Endothelial cell of umbilical vein (primary cell): ENCODE data around the gene PPP1R12C. TPM values are rescaled to one million over a fixed set of nuclear protein-coding genes. Genes with fewer than 3 reads are reported as not detected.

Experiments used
- BruUV-seq: library from RNA; stranded (reverse); fragments of 400-500 nt; replicated peaks from 2 replicates; lab custom pipeline; 2021; lab: Mats Ljungman, UMichigan
- CTCF ChIA-PET: fragments of 300-600, 350-600 bp; sonication (Branson Sonifier 250); formaldehyde crosslinking; loops from one replicate; lab custom pipeline; 2021; ENCODE audit warnings: antibody characterized with exemption, inconsistent platforms; lab: Charles Lee
- POLR2A ChIA-PET: fragments of 300-600, 350-600 bp; sonication (Branson Sonifier 250); formaldehyde crosslinking; loops from one replicate; lab custom pipeline; 2021; ENCODE audit warnings: antibody characterized with exemption, inconsistent platforms; lab: Charles Lee
- DNase-seq: peaks from one replicate; pipeline ENCODE4 v3.0.0-alpha.2; 2011; ENCODE audit warnings: low read depth, low spot score
- FAIRE-seq: peaks from 2 replicates; lab custom pipeline; 2011; peaks lifted over from hg19 to GRCh38; lab: Jason Lieb, UNC
- H2AFZ ChIP-seq: 2 replicates; pipeline ENCODE4 v1.6.0; 2012; ENCODE audit warnings: low read depth, low read length, control low read depth, inconsistent platforms
- H3K27ac ChIP-seq: 2 replicates; pipeline ENCODE4 v1.5.1; 2011; ENCODE audit warnings: low read depth, mild to moderate bottlenecking, control low read depth, low read length, moderate library complexity; ENCODE audit not compliant: insufficient read depth
- H3K27me3 ChIP-seq, 2 experiments: 2 replicates each; pipeline versions ENCODE4 v1.6.0 to v1.6.1; 2011; ENCODE audit warnings: low read length in 2 of 2, mixed read lengths in 1 of 2; ENCODE audit not compliant: control insufficient read depth in 2 of 2, insufficient read depth in 2 of 2
- H3K36me3 ChIP-seq, 2 experiments: 2 replicates in 1 of 2; 3 replicates in 1 of 2; pipeline ENCODE4 v1.5.1; 2011; ENCODE audit warnings: low read length in 2 of 2, mild to moderate bottlenecking in 1 of 2, moderate library complexity in 1 of 2; ENCODE audit not compliant: control insufficient read depth in 2 of 2, insufficient read depth in 2 of 2; ENCODE audit errors: extremely low read depth in 1 of 2
- H3K4me1 ChIP-seq: 3 replicates; pipeline ENCODE4 v1.5.1; 2011; ENCODE audit warnings: mild to moderate bottlenecking, low read length; ENCODE audit not compliant: control insufficient read depth, insufficient read depth; ENCODE audit errors: extremely low read depth
- H3K4me2 ChIP-seq: 2 replicates; pipeline ENCODE4 v1.6.1; 2011; ENCODE audit warnings: low read length, control low read depth, mixed read lengths; ENCODE audit not compliant: insufficient read depth
- H3K4me3 ChIP-seq, 3 experiments: fragments of 200-600 bp in 1 of 3; sonication (generic), shearing (Covaris generic) in 1 of 3; replicated peaks in 1 of 3; 2 replicates each; pipeline ENCODE4 v1.5.1; 2011 to 2016; ENCODE audit warnings: control low read depth in 3 of 3, low read length in 3 of 3, mild to moderate bottlenecking in 2 of 3, inconsistent platforms in 1 of 3, low read depth in 1 of 3, moderate library complexity in 1 of 3; ENCODE audit not compliant: insufficient read depth in 1 of 3
- H3K79me2 ChIP-seq: 2 replicates; pipeline ENCODE4 v1.6.0; 2012; ENCODE audit warnings: low read length, inconsistent platforms; ENCODE audit not compliant: control insufficient read depth, insufficient read depth
- H3K9ac ChIP-seq: replicated peaks from 2 replicates; pipeline ENCODE3; 2011; ENCODE audit warnings: low read length, control low read depth; ENCODE audit not compliant: insufficient read depth; ENCODE audit errors: extremely low read depth
- H3K9me1 ChIP-seq: replicated peaks from 3 replicates; pipeline ENCODE4 v1.6.0; 2011; ENCODE audit warnings: mild to moderate bottlenecking, low read length; ENCODE audit not compliant: control insufficient read depth, insufficient read depth; ENCODE audit errors: extremely low read depth
- H3K9me3 ChIP-seq: replicated peaks from 2 replicates; pipeline ENCODE4 v1.5.1; 2012; ENCODE audit warnings: low read length, inconsistent platforms; ENCODE audit not compliant: control insufficient read depth, insufficient read depth
- H4K20me1 ChIP-seq: replicated peaks from 2 replicates; pipeline ENCODE3; 2011; ENCODE audit warnings: mild to moderate bottlenecking, low read length; ENCODE audit not compliant: control insufficient read depth, insufficient read depth; ENCODE audit errors: extremely low read depth
- FOS ChIP-seq: IDR thresholded peaks from 2 replicates; pipeline ENCODE4 v1.6.1; 2011; ENCODE audit warnings: mild to moderate bottlenecking, low read length, moderate library complexity, borderline replicate concordance; ENCODE audit not compliant: insufficient read depth
- GATA2 ChIP-seq: IDR thresholded peaks from 2 replicates; pipeline ENCODE4 v1.7.0; 2011; ENCODE audit warnings: low read depth, mild to moderate bottlenecking, moderate library complexity, mixed read lengths, low read length; ENCODE audit not compliant: insufficient read length, insufficient read depth
- JUN ChIP-seq: IDR thresholded peaks from 2 replicates; pipeline ENCODE4 v1.6.1; 2011; ENCODE audit warnings: borderline replicate concordance, low read depth; ENCODE audit not compliant: insufficient read length, insufficient read depth
- MYC ChIP-seq: IDR thresholded peaks from one replicate; pipeline ENCODE4 v1.6.1; 2011; ENCODE audit warnings: mild to moderate bottlenecking, low read depth, low read length
- POLR2AphosphoS5 ChIP-seq: IDR thresholded peaks from 2 replicates; pipeline ENCODE4 v1.6.1; 2012; ENCODE audit warnings: low read depth, mild to moderate bottlenecking, control low read depth, low read length, moderate library complexity; ENCODE audit not compliant: insufficient read depth
- dilution Hi-C: fragments of 300-500 bp; cut with MboI; formaldehyde crosslinking; loops from one replicate; pipeline ENCODE4 v1.15.0; 2019; ENCODE audit warnings: low sequenced_read_pairs; ENCODE audit not compliant: extremely low pct_ligation_motif_present
- intact Hi-C: fragments of 100-400 bp; cut with micrococcal nuclease; formaldehyde crosslinking; loops from one replicate; pipeline ENCODE4 v1.10.0; 2022
- polyA plus RNA-seq, 4 experiments: library from polyadenylated mRNA; depleted of rRNA in 3 of 4; stranded (reverse) in 3 of 4; unstranded in 1 of 4; fragments of >200 nt; gene quantifications; 2 replicates each; pipeline versions ENCODE4 v1.2.1 to v1.2.3, GENCODE V29; 2011 to 2012; ENCODE audit warnings: missing spikeins in 1 of 4
- total RNA-seq: library from RNA; stranded (reverse); gene quantifications from 2 replicates; pipeline ENCODE4 v1.2.3, GENCODE V29; 2021
- TF ChIP-seq, protein P1 (sequence below): IDR thresholded peaks from 2 replicates; pipeline ENCODE4 v1.6.1; 2011; ENCODE audit not compliant: insufficient read depth, insufficient read length

PPP1R12C gene
- total and polyA plus RNA-seq, 2 donors (not counting 3 experiments of a cell fraction or from before 2014, with no cell fraction given): 69.5 to 149 TPM

DNA sequence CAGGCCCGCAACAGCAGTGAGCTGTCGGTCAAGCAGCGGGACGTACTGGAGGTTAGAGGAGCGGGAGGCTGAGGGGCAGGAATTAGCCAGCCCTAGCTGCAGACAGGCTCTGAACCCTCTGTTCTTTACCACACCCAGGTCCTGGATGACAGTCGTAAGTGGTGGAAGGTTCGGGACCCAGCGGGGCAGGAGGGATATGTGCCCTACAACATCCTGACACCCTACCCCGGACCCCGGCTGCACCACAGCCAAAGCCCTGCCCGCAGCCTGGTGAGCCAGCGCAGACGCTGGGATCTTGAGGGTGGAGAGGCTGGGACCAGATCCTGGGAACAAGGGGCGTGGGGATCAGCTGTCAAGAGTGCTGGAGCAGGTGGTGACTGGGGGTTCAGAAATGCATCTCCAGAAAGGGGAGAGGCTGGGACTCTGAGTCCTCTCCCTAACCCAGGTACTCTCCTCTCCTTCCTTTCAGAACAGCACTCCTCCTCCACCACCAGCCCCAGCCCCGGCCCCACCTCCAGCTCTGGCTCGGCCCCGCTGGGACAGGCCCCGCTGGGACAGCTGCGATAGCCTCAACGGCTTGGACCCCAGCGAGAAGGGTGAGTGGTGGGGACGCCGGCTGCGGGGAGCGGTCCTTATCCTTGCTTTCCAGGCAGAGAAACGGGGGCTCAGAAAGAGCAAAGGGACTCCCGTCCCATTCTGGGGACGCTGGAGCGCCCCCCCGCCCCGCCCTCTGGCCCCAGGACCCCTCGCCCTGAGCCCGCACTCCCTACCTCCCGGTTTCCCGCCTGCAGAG is 31.3 kb downstream of the PPP1R12C start:
- Histone ChIP-seq H3K9ac (peak overlapping the region; percentile 64), H3K27ac (no peak overlapping the region), H4K20me1 (no peaks in the 10 kb centered on the region), H3K36me3 (peaks cover 2 to 10% of the 10 kb centered on the region in 2 experiments), H3K79me2 (peaks cover 5% of the 10 kb centered on the region), H3K27me3 (peaks cover 0 to 3% of the 10 kb centered on the region in 2 experiments), H2AFZ (no peak overlapping the region), H3K4me3 (peak overlapping the region; percentile 31 to 77 (median 55)), H3K9me1 (no peaks in the 10 kb centered on the region), H3K4me2 (peak overlapping the region; percentile 75), H3K9me3 (no peaks in the 10 kb centered on the region), H3K4me1 (peaks cover 28% of the 10 kb centered on the region)
- CTCF ChIA-PET: interaction anchor here (0.7 to 3.7 kb wide), 5 partner anchors 14 to 205 kb away, joined by 3 to 38 read pairs (median 5); partner anchors contain the start of gene PPP1R12C
- TF ChIP-seq JUN (no peak), FOS (no peak), MYC (no peak)
- TF ChIP-seq, protein P1, sequence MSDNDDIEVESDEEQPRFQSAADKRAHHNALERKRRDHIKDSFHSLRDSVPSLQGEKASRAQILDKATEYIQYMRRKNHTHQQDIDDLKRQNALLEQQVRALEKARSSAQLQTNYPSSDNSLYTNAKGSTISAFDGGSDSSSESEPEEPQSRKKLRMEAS: no peak
- intact Hi-C loops (loop anchor here (5.0 kb wide), 2 partner anchors 204 to 556 kb away; partner anchors contain the start of genes ZNF580 and ZNF581), dilution Hi-C loops (no loop called here)
- no TSS peak for BruUV-seq
- FAIRE-seq: no peak
- no peak for DNase-seq
- POLR2A ChIA-PET: interaction anchor here (0.6 to 1.6 kb wide), 2 partner anchors 30 to 623 kb away, joined by 4 to 5 read pairs; partner anchors contain the start of gene LENG9

DNA sequence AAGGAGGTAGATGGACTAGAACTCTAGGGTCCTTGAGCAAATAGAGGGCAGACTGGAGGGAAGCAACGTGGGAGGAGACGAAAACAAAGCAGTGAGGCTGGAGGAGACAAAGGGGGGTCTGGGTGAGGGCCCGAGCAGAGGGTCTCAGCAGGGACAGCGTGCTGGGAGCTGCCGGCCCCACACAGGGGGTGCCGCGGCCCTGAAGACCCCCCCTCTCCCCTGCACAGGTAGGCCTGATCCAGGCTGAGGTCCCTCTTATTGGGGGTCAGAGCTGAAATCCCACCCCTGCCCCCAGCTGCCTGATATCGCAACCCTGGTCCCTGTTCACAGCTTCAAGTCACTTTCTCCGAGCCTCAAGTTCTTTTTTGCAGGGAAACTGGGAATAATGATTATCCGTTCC is 33.0 kb downstream of the PPP1R12C start:
- H3K4me1 ChIP-seq: peaks cover 36% of the 10 kb centered on the region
- dilution Hi-C loops (no loop called here), intact Hi-C loops (loop anchor here (5.0 kb wide), 1 partner anchor 622 kb away; the partner anchor contains the start of gene LENG9)
- no peak for FAIRE-seq
- no peak overlapping the region for H3K27ac ChIP-seq
- ChIA-PET POLR2A (no interaction called here), CTCF (interaction anchor here (0.6 kb wide), 1 partner anchor 49 kb away, joined by 3 read pairs; no protein-coding TSS in a partner anchor)
- H3K36me3 ChIP-seq: peaks cover 0 to under 1% of the 10 kb centered on the region in 2 experiments
- H3K4me3 ChIP-seq: no peak overlapping the region
- no peak overlapping the region for H3K9ac ChIP-seq
- TF ChIP-seq POLR2AphosphoS5 (no peak), FOS (no peak), GATA2 (no peak)
- no peak for DNase-seq
- H3K27me3 ChIP-seq: peaks cover 0 to 3% of the 10 kb centered on the region in 2 experiments
- H4K20me1 ChIP-seq: no peaks in the 10 kb centered on the region
- no peak overlapping the region for H2AFZ ChIP-seq
- no peaks in the 10 kb centered on the region for H3K9me1 ChIP-seq
- no TSS peak for BruUV-seq
- no peaks in the 10 kb centered on the region for H3K9me3 ChIP-seq
- H3K4me2 ChIP-seq: no peak overlapping the region
- peaks cover 5% of the 10 kb centered on the region for H3K79me2 ChIP-seq
